Activated T-helper 17 cell treated with anti-CD3 and anti-CD28 coated beads, Interleukin-2, amount 50 U/mL, for 72 hours (primary cell): Measurements from ENCODE around the gene PHACTR1. TPM values are rescaled to one million over a fixed set of nuclear protein-coding genes. Genes with fewer than 3 reads are reported as not detected.

Experiments
- ATAC-seq: fragments of 150-1000 bp; cut with Tn5 transposase; replicated peaks from 2 replicates; pipeline ENCODE4 v1.10.0; 2021; ENCODE audit warnings: mild to moderate bottlenecking, moderate library complexity
- H3K27ac Mint-ChIP-seq: one replicate; pipeline ENCODE4 v1.8.0; 2022; ENCODE audit warnings: mixed read lengths
- H3K27me3 Mint-ChIP-seq: one replicate; pipeline ENCODE4 v1.8.0; 2022; ENCODE audit warnings: mixed read lengths
- H3K36me3 Mint-ChIP-seq: one replicate; pipeline ENCODE4 v1.8.0; 2022; ENCODE audit warnings: low read depth, mild to moderate bottlenecking, mixed read lengths
- H3K4me1 Mint-ChIP-seq: one replicate; pipeline ENCODE4 v1.8.0; 2022; ENCODE audit warnings: mixed read lengths
- H3K4me3 Mint-ChIP-seq: one replicate; pipeline ENCODE4 v1.8.0; 2022; ENCODE audit warnings: mild to moderate bottlenecking, mixed read lengths
- H3K9me3 Mint-ChIP-seq: one replicate; pipeline ENCODE4 v1.8.0; 2022; ENCODE audit warnings: mixed read lengths
- total RNA-seq, 2 donors: library from RNA; stranded (reverse); gene quantifications; one replicate each; pipeline ENCODE4 v1.2.3, GENCODE V29; 2022

The PHACTR1 gene
- total RNA-seq, 2 donors from 2014 or later: 0.05 to 1.5 TPM

- Mint-ChIP-seq H3K4me1 (no peaks in the 10 kb centered on the region), H3K27ac (no peak overlapping the region), H3K27me3 (peaks cover 35% of the 10 kb centered on the region), H3K9me3 (no peaks in the 10 kb centered on the region), H3K36me3 (no peaks in the 10 kb centered on the region), H3K4me3 (no peak overlapping the region)
- ATAC-seq: no peak
Observed at GRCh38 chr6:12899046-12899833, 182.7 kb downstream of the PHACTR1 start.

GRCh38 chr6:12903246-12903645 is 186.7 kb downstream of the PHACTR1 start:
- no peaks in the 10 kb centered on the region for H3K36me3 Mint-ChIP-seq
- ATAC-seq: no peak
- H3K27me3 Mint-ChIP-seq: peaks cover 33% of the 10 kb centered on the region
- no peaks in the 10 kb centered on the region for H3K9me3 Mint-ChIP-seq
- H3K4me3 Mint-ChIP-seq: no peak overlapping the region
- H3K4me1 Mint-ChIP-seq: no peaks in the 10 kb centered on the region
- H3K27ac Mint-ChIP-seq: no peak overlapping the region

- no peaks in the 10 kb centered on the region for H3K9me3 Mint-ChIP-seq
Observed at GRCh38 chr6:12909833-12910232, 193.3 kb downstream of the PHACTR1 start.

GRCh38 chr6:12911427-12911826 is 194.9 kb downstream of the PHACTR1 start:
- Mint-ChIP-seq H3K4me3 (no peak overlapping the region), H3K36me3 (no peaks in the 10 kb centered on the region), H3K27ac (no peak overlapping the region), H3K9me3 (no peaks in the 10 kb centered on the region), H3K27me3 (peaks cover 19% of the 10 kb centered on the region), H3K4me1 (no peaks in the 10 kb centered on the region)
- no peak for ATAC-seq

More at GRCh38 chr6:12909833-12910232, 193.3 kb downstream of the PHACTR1 start:
- Mint-ChIP-seq H3K27me3 (peaks cover 21% of the 10 kb centered on the region), H3K4me1 (no peaks in the 10 kb centered on the region), H3K36me3 (no peaks in the 10 kb centered on the region), H3K27ac (no peak overlapping the region), H3K4me3 (no peak overlapping the region)
- ATAC-seq: no peak

- Mint-ChIP-seq H3K4me1 (no peaks in the 10 kb centered on the region), H3K4me3 (no peak overlapping the region), H3K36me3 (no peaks in the 10 kb centered on the region), H3K9me3 (no peaks in the 10 kb centered on the region), H3K27me3 (peaks cover 11% of the 10 kb centered on the region), H3K27ac (no peak overlapping the region)
- ATAC-seq: no peak
Observed at GRCh38 chr6:12913201-12913600, 196.6 kb downstream of the PHACTR1 start.

GRCh38 chr6:12916006-12916405 is 199.4 kb downstream of the PHACTR1 start:
- Mint-ChIP-seq H3K36me3 (no peaks in the 10 kb centered on the region), H3K4me1 (no peaks in the 10 kb centered on the region), H3K9me3 (no peaks in the 10 kb centered on the region), H3K4me3 (no peak overlapping the region), H3K27me3 (peaks cover 10% of the 10 kb centered on the region), H3K27ac (no peak overlapping the region)
- no peak for ATAC-seq

- H3K36me3 Mint-ChIP-seq: no peaks in the 10 kb centered on the region
- peaks cover 10% of the 10 kb centered on the region for H3K27me3 Mint-ChIP-seq
Observed at GRCh38 chr6:12916420-12917136, 200.0 kb downstream of the PHACTR1 start.

GRCh38 chr6:12921467-12921866 is 204.9 kb downstream of the PHACTR1 start:
- no peaks in the 10 kb centered on the region for H3K9me3 Mint-ChIP-seq
- no peaks in the 10 kb centered on the region for H3K36me3 Mint-ChIP-seq
- peaks cover 14% of the 10 kb centered on the region for H3K27me3 Mint-ChIP-seq
- H3K4me1 Mint-ChIP-seq: no peaks in the 10 kb centered on the region
- H3K4me3 Mint-ChIP-seq: no peak overlapping the region
- ATAC-seq: no peak
- no peak overlapping the region for H3K27ac Mint-ChIP-seq

More at GRCh38 chr6:12916420-12917136, 200.0 kb downstream of the PHACTR1 start:
- no peak overlapping the region for H3K4me3 Mint-ChIP-seq
- ATAC-seq: no peak
- no peak overlapping the region for H3K27ac Mint-ChIP-seq
- no peaks in the 10 kb centered on the region for H3K4me1 Mint-ChIP-seq
- H3K9me3 Mint-ChIP-seq: no peaks in the 10 kb centered on the region

GRCh38 chr6:12923644-12924235 is 207.2 kb downstream of the PHACTR1 start:
- peak; percentile 29 for ATAC-seq
- Mint-ChIP-seq H3K4me1 (no peaks in the 10 kb centered on the region), H3K36me3 (no peaks in the 10 kb centered on the region), H3K27ac (no peak overlapping the region), H3K27me3 (peaks cover 19% of the 10 kb centered on the region), H3K4me3 (no peak overlapping the region), H3K9me3 (no peaks in the 10 kb centered on the region)

- Mint-ChIP-seq H3K27ac (no peak overlapping the region), H3K4me1 (no peaks in the 10 kb centered on the region), H3K36me3 (no peaks in the 10 kb centered on the region), H3K27me3 (peaks cover 24% of the 10 kb centered on the region), H3K9me3 (no peaks in the 10 kb centered on the region), H3K4me3 (no peak overlapping the region)
- ATAC-seq: no peak
Observed at GRCh38 chr6:12924911-12925310, 208.3 kb downstream of the PHACTR1 start.

- H3K4me3 Mint-ChIP-seq: no peak overlapping the region
- no peaks in the 10 kb centered on the region for H3K4me1 Mint-ChIP-seq
- no peak for ATAC-seq
- H3K27ac Mint-ChIP-seq: no peak overlapping the region
- no peaks in the 10 kb centered on the region for H3K36me3 Mint-ChIP-seq
- H3K27me3 Mint-ChIP-seq: peaks cover 26% of the 10 kb centered on the region
- H3K9me3 Mint-ChIP-seq: no peaks in the 10 kb centered on the region
Observed at GRCh38 chr6:12927746-12928145, 211.2 kb downstream of the PHACTR1 start.

- no peak overlapping the region for H3K27ac Mint-ChIP-seq
- peaks cover 30% of the 10 kb centered on the region for H3K27me3 Mint-ChIP-seq
- no peaks in the 10 kb centered on the region for H3K4me1 Mint-ChIP-seq
- H3K9me3 Mint-ChIP-seq: no peaks in the 10 kb centered on the region
- H3K36me3 Mint-ChIP-seq: no peaks in the 10 kb centered on the region
- H3K4me3 Mint-ChIP-seq: no peak overlapping the region
- ATAC-seq: no peak
Observed at GRCh38 chr6:12929678-12930077, 213.1 kb downstream of the PHACTR1 start.

GRCh38 chr6:12931639-12932038 is 215.1 kb downstream of the PHACTR1 start:
- ATAC-seq: no peak
- Mint-ChIP-seq H3K4me1 (no peaks in the 10 kb centered on the region), H3K27ac (no peak overlapping the region), H3K9me3 (no peaks in the 10 kb centered on the region), H3K36me3 (no peaks in the 10 kb centered on the region), H3K27me3 (peaks cover 21% of the 10 kb centered on the region), H3K4me3 (no peak overlapping the region)

GRCh38 chr6:12935637-12936036 is 219.1 kb downstream of the PHACTR1 start:
- Mint-ChIP-seq H3K9me3 (no peaks in the 10 kb centered on the region), H3K4me3 (no peak overlapping the region), H3K36me3 (no peaks in the 10 kb centered on the region), H3K27me3 (peaks cover 12% of the 10 kb centered on the region), H3K4me1 (no peaks in the 10 kb centered on the region), H3K27ac (no peak overlapping the region)
- no peak for ATAC-seq

- no peak for ATAC-seq
- H3K27me3 Mint-ChIP-seq: peaks cover 20% of the 10 kb centered on the region
- H3K27ac Mint-ChIP-seq: no peak overlapping the region
- no peaks in the 10 kb centered on the region for H3K9me3 Mint-ChIP-seq
- no peak overlapping the region for H3K4me3 Mint-ChIP-seq
- H3K36me3 Mint-ChIP-seq: no peaks in the 10 kb centered on the region
- H3K4me1 Mint-ChIP-seq: peaks cover 4% of the 10 kb centered on the region
Observed at GRCh38 chr6:12937971-12938370, 221.4 kb downstream of the PHACTR1 start.
